PC-9 (cell line): ENCODE measurements around the gene NUP188.

Source experiments
- EZH2 ChIP-seq: fragments of 200-600 bp; sonication (generic); IDR thresholded peaks from 2 replicates; pipeline ENCODE4 v1.8.0; 2017; ENCODE audit warnings: antibody characterized with exemption, low read depth
- TF ChIP-seq, protein P1 (sequence below): fragments of 200-600 bp; sonication (generic); conservative IDR thresholded peaks from 2 replicates; pipeline ENCODE4 v1.6.1; 2017; ENCODE audit warnings: mixed run types, antibody characterized with exemption, mild to moderate bottlenecking, moderate library complexity

DNA sequence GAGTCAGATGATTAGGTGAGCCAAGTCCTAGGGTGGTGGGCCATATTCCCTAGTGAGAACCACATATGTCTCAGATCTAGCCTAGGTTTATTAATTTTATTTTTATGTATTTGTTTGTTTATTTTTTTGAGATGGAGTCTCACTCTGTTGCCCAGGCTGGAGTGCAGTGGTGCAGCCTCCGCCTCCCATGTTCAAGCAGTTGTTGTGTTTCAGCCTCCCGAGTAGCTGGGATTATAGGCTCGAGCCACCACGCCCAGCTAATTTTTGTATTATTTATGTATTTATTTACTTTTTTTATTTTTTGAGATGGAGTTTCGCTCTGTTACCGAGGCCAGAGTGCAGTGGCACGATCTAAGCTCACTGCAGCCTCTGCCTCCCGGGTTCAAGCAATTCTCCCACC, 36.0 kb downstream of the NUP188 start:
- no peak for TF ChIP-seq EZH2
- TF ChIP-seq, protein P1, sequence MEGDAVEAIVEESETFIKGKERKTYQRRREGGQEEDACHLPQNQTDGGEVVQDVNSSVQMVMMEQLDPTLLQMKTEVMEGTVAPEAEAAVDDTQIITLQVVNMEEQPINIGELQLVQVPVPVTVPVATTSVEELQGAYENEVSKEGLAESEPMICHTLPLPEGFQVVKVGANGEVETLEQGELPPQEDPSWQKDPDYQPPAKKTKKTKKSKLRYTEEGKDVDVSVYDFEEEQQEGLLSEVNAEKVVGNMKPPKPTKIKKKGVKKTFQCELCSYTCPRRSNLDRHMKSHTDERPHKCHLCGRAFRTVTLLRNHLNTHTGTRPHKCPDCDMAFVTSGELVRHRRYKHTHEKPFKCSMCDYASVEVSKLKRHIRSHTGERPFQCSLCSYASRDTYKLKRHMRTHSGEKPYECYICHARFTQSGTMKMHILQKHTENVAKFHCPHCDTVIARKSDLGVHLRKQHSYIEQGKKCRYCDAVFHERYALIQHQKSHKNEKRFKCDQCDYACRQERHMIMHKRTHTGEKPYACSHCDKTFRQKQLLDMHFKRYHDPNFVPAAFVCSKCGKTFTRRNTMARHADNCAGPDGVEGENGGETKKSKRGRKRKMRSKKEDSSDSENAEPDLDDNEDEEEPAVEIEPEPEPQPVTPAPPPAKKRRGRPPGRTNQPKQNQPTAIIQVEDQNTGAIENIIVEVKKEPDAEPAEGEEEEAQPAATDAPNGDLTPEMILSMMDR = no peak
